Measurements from ENCODE around the gene WDR70. TPM values are rescaled to one million over a fixed set of nuclear protein-coding genes. Genes with fewer than 3 reads are reported as not detected.
"Not testable (repeated sequence)": the region's sequence is repeated elsewhere in the genome, so short reads cannot be mapped to it uniquely, and the experiment has no call there.

The WDR70 gene
- total and polyA plus RNA-seq, 3 donors from 2014 or later: 25.3 to 27.6 (median 25.5) TPM

GRCh38 chr5:37776826-37777225, 397.7 kb downstream of the WDR70 start:
- DNase-seq: no peak
- WGBS, 2 donors: 63 to 68% methylated on average over 7 of the region's 7 CpGs
- no peaks in the 10 kb centered on the region for H3K4me1 ChIP-seq
- H3K36me3 ChIP-seq (ENCODE audit: low read depth, missing control alignments): no peaks in the 10 kb centered on the region
- no peaks in the 10 kb centered on the region for H3K27me3 ChIP-seq
- H3K27ac ChIP-seq: no peak overlapping the region
- TF ChIP-seq POLR2A (IDR thresholded peaks at IDR 0.05): no peak
- no peak for TF ChIP-seq CTCF (IDR thresholded peaks at IDR 0.05)
- no peaks in the 10 kb centered on the region for H3K9me3 ChIP-seq
- intact Hi-C loops (cut with DNase I; ENCODE audit: low total_unique reads): no loop called here
- no peak overlapping the region for H3K4me3 ChIP-seq

GRCh38 chr5:37777432-37778130, 398.5 kb downstream of the WDR70 start:
- no peaks in the 10 kb centered on the region for H3K4me1 ChIP-seq
- no peak overlapping the region for H3K27ac ChIP-seq
- no peaks in the 10 kb centered on the region for H3K27me3 ChIP-seq
- no peak overlapping the region for H3K4me3 ChIP-seq
- WGBS, 2 donors: 88 to 91% methylated on average over 15 of the region's 15 CpGs
- TF ChIP-seq POLR2A (IDR thresholded peaks at IDR 0.05) (no peak), CTCF (IDR thresholded peaks at IDR 0.05) (no peak)
- no peaks in the 10 kb centered on the region for H3K9me3 ChIP-seq
- intact Hi-C loops (cut with DNase I; ENCODE audit: low total_unique reads): no loop called here
- H3K36me3 ChIP-seq (ENCODE audit: low read depth, missing control alignments): no peaks in the 10 kb centered on the region
- no peak for DNase-seq

- H3K9me3 ChIP-seq; H3K4me1 ChIP-seq; H3K4me3 ChIP-seq; intact Hi-C loops (cut with DNase I; ENCODE audit: low total_unique reads); H3K36me3 ChIP-seq (ENCODE audit: low read depth, missing control alignments); H3K27ac ChIP-seq; DNase-seq; H3K27me3 ChIP-seq: not testable (repeated sequence)
- WGBS, 2 donors: 72 to 84% methylated on average over 8 of the region's 8 CpGs
These were observed 402.3 kb downstream of the WDR70 start for GRCh38 chr5:37781409-37781808.

GRCh38 chr5:37786416-37786815, 407.3 kb downstream of the WDR70 start:
- DNase-seq: no peak
- WGBS, 2 donors: 92 to 94% methylated on average over 2 of the region's 2 CpGs
- no peak overlapping the region for H3K27ac ChIP-seq
- H3K27me3 ChIP-seq: no peaks in the 10 kb centered on the region
- intact Hi-C loops (cut with DNase I; ENCODE audit: low total_unique reads): no loop called here
- no peak overlapping the region for H3K4me3 ChIP-seq
- H3K9me3 ChIP-seq: no peaks in the 10 kb centered on the region
- TF ChIP-seq CTCF (IDR thresholded peaks at IDR 0.05) (no peak), POLR2A (IDR thresholded peaks at IDR 0.05) (no peak)
- H3K4me1 ChIP-seq: no peaks in the 10 kb centered on the region
- H3K36me3 ChIP-seq (ENCODE audit: low read depth, missing control alignments): no peaks in the 10 kb centered on the region

- WGBS, 2 donors: 81 to 83% methylated on average over 5 of the region's 5 CpGs
- no peak overlapping the region for H3K4me3 ChIP-seq
- intact Hi-C loops (cut with DNase I; ENCODE audit: low total_unique reads): no loop called here
- no peak overlapping the region for H3K27ac ChIP-seq
- H3K4me1 ChIP-seq: no peaks in the 10 kb centered on the region
- TF ChIP-seq POLR2A (IDR thresholded peaks at IDR 0.05): no peak
- no peak for TF ChIP-seq CTCF (IDR thresholded peaks at IDR 0.05)
- DNase-seq: no peak
- no peaks in the 10 kb centered on the region for H3K27me3 ChIP-seq
- H3K9me3 ChIP-seq: no peaks in the 10 kb centered on the region
- no peaks in the 10 kb centered on the region for H3K36me3 ChIP-seq (ENCODE audit: low read depth, missing control alignments)
These were observed 407.9 kb downstream of the WDR70 start for GRCh38 chr5:37786862-37787519.
